GM21526 (cell line): Measurements from ENCODE around the gene NID1.
"Not testable (repeated sequence)": the region's sequence is repeated elsewhere in the genome, so short reads cannot be mapped to it uniquely, and the experiment has no call there.

Experiments used
- ATAC-seq: cut with Tn5 transposase; IDR thresholded peaks from one replicate; pipeline ENCODE4 v1.9.1; 2021; ENCODE audit warnings: moderate library complexity; ENCODE audit not compliant: unreplicated experiment, low FRiP score

Gene NID1

DNA sequence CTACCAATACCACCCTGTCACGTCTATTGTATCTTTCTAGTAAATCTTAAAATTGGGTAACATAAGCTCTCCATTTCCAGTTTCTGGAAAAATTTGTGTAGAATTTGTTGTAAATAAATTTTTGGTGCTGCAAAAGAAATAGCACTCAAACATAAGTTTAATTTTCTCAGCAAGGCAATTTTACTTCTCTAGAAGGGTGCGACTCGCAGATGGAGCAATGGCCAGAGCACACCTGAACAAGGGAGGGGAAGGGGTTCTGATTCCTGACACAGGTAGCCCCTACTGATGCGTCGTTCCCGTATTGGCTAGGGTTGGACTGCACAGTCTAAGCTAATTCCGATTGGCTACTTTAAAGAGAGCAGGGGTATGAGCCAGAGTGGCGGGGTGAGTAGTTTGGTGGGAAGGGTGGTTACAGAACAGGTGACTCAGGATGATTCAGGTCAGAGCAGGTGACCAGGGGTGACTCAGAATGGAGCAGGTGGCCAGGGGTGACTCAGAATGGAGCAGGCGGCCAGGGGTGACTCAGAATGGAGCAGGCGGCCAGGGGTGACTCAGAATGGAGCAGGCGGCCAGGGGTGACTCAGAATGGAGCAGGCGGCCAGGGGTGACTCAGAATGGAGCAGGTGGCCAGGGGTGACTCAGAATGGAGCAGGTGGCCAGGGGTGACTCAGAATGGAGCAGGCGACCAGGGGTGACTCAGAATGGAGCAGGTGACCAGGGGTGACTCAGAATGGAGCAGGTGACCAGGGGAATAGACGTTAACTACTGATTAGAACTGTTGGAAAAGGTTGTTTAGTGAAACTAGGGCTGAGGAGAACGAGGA lies 32.0 kb upstream of the NID1 start:
- not testable (repeated sequence) for ATAC-seq

DNA sequence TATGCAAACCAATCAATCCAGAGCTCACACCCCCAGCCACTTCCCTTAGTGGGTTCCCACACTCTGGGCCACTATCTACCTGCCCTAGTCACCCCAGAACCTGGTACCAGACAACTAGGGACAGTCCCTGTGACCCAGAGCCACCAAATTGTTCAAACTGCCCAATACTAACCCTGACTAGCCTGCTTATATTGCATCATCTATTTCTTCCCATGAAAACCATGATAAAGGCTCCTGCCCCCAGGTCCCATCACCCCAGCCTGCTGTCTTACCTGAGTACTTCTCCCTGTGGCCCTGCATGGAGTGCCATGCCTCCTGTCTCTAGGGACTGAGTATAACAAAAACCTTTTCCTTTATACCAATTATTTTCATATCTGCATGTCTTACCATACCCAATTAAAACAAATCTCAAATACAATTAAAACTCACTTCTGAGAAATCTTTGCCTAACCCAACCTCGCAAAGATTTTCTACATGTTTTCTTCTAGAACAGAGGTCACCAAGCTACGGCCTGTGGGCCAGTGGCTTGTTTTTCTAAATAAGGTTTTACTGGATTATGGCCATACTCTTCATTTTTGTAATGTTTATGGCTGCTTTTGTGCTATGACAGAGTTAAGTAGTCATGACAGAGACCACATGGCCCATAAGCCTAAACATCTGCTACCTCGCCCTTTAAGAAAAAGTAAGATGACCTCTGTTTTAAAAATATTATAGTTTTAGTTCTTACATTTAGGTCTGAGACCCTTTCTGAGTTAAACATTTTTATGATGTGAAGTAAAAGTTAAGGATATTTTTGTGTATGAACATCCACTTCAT lies 31.0 kb upstream of the NID1 start:
- no peak for ATAC-seq

DNA sequence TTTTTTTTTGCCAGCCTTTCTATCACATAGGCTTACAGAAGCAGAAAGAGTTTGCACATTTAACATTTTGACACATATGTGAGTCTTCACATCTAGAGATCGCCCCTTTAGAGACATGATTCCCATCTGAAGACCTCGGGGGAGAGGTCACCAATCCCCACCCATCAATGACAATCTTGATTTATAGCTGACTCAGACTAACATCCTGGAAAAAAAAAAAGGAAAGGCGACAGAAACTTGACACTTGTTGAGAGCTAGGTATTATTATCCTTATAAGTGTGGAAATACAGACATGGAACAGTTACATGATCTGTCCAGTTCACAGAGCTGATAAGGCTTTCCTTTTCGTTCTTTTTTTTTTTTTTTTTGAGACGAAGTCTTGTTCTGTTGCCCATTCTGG lies 28.0 kb upstream of the NID1 start:
- no peak for ATAC-seq

DNA sequence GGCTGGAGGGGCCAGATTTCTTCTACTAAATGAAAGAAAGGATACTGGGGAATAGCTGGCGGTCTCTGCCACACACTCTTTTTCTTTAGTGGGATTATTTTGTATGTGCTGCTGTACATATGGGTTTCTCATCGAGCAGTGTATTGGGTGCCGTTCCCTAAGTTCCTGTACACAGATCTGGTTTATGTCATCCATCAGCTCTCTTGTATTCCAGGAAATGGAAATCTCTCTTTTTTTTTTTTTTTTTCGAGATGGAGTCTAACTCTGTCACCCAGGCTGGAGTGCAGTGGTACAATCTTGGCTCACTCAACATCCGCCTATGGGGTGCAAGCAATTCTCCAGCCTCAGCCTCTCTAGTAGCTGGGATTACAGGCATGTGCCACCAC lies 27.0 kb upstream of the NID1 start:
- no peak for ATAC-seq

DNA sequence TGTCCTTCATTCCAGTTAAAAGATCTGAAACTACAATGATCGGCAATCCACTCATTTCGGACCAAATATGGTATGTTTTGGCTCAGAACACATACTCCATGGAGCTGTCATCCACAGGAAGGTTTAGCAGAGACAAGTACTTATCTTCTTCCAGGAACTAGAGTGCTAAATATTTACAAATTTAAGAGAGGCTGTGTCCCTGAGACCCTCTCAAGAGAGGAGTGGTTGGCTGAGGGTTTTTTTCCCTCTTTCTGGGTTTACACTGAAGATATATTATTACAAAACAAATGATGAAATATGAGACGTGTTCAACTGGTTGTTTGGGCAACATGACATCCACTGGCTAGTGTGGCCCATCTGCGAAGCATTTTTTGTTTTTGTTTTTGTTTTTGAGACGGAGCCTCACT lies 25.9 kb upstream of the NID1 start:
- no peak for ATAC-seq

DNA sequence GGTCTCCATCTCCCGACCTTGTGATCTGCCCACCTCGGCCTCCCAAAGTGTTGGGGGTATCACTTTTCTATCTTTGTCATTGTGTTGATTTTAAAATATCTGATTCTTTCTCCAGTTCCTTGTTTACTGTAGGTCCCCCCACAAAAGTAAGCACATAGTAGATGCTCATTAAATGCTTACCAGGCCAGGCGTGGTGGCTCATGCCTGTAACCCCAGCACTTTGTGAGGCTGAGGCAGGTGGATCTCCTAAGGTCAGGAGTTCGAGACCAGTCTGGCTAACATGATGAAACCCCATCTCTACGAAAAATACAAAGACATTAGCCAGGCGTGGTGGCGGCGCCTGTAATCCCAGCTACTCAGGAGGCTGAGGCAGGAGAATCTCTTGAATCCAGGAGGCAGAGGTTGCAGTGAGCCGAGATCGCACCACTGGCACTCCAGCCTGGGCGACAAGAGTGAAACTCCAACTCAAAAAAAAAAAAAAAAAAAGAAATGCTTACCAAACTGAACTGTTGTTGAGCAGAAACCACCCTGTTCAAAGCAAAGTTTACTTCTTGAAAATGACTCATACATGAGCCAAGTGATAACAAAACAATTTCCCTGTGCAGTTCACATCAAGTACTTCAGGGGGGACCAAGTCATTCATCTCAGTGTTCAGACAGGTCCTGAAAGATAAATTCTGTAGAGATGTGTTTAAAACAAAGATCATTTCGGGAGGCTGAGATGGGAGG lies 24.3 kb upstream of the NID1 start:
- no peak for ATAC-seq

DNA sequence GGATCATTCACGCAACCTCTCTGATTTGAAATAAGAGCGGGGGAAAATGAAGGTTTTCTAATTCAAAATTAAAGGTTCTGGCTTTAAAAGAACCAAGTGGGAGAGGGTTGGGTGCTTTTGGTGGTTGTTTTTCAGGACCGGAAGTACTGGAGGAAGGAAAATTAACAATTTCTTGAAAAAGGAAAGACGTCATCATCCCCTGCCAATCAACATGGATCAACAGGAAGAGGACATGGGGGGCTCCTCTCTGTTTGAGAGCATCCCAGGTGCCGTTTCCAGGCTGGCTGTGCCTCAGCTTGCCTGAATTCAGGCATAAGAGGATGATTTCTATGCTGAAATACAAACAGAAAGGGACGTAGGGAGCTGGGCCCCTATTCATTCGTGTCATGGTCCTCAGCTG lies 21.6 kb upstream of the NID1 start:
- no peak for ATAC-seq

DNA sequence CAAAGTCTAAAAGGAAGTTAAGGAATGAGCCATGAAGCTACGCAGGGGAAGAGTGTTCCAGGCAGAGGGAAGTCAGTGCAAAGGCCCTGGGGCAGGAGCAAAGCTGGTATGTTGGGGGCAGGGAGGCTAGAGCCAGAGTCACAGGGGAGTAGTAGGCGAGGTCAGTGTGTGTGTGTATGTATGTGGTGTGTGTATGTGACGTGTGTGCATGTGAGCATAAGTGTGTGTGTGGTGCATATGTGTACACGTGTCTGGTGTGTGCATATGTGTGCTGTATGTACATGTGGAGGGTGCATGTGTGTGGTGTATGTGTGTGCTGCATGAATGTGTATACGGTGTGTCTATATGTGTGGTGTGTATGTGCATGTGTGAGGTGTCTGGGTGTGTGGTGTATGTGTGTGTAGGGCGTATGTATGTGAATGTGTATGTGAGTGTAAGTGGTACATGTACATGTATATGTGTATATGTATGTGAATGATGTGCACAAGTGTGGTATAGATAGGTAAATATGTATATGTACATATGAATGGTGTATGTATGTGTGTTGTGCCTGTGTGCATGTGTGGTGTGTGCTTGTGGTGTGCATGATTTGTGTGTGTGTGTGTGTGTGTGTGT lies 20.8 kb upstream of the NID1 start:
- no peak for ATAC-seq

DNA sequence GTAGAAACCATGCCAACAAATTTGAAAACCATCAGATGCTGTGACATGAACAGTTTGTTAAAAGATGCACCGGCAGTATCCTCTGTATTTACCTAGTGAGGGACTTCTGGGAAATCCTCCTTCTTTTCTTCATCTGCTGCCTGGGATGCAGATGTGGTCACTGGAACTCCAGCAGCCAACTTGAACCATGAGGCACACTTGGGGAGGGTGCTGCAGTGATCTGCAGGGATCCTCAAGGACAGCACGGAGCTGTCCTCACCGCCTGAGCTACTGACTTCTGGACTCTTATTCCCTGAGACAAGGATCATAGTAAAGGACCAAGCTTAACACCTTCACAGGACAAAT lies 19.5 kb upstream of the NID1 start:
- no peak for ATAC-seq

DNA sequence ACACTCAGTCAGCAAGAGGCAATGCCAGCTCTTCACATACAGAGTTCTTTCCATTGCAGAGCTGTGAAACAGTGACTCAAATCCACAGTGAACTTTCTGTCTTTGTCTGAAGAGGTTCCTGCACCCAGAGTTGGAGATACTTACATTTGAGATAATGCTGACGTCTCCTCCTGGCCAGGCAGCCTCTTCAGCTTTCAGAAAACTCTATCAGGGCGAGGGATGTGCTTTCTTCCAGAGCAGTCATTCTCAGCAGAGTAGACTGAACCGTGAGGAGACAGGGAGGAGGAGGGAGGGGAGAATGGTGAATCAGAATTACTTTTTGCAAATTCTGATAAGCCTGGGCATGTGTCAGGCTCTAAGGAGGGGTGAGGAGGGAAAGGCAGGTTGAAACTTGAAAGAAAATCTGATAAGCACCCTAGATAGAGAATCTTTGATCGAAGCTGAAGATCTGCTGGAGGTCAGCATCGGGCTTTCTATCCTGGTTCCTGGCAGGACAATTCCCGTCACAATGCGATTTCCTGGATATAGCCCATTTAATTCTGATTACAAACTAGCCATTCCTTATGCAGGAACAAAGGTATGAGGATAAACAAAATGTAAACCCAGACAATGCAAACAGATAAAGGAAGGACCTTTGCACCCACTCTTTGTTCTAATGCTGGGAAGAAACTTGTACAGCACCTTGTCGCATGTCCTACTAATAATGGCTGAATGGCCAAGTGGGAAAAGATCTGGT lies 18.9 kb upstream of the NID1 start:
- no peak for ATAC-seq

DNA sequence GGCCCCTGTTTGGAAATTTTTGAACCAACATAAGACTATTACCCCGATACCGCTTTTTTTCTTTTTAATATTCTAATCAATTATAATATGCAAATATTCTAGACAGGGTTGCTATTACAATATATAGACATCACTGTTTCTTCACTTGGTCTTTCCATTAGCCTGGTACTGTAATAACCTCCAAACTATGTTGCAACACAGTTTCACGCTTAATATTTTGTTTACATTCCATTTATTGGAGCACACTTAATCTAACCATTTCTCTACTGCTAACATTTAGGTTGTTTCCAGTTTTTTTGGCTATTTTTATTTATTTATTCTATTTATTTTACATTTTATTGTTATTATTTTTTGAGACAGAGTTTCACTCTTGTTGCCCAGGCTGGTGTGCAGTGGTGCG lies 17.6 kb upstream of the NID1 start:
- ATAC-seq: no peak

DNA sequence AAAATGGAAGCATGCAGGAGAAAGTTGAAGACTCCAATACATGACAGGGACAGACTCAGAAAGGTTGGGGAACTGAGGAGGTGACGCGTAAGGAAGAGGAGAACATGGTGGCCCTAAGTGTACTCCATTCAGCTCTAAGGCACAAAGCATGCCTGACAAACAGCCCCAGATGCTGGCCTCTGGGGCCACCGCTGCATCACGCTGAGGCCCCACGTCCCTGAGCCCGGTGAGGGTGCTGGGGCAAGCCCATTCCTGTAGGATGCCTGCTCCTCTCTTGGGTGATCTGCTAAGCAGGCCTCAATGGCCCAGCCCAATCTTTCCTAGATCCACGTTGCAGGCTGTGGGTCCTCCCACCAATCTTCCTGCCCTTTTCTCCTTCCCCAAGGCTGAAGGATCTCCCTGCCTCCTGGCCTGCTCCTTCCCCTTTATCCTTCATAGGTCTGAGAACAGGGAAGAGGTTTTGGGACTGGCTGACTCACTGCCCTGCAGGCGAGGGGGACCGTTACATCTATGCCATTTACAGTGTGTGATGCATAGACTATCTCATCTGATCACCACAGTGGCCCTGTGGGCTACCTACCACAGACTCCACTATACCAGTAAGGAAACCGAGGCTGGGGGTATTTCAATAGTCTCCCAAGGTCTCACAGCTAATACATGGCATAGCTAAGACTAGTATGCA lies 16.8 kb upstream of the NID1 start:
- no peak for ATAC-seq

DNA sequence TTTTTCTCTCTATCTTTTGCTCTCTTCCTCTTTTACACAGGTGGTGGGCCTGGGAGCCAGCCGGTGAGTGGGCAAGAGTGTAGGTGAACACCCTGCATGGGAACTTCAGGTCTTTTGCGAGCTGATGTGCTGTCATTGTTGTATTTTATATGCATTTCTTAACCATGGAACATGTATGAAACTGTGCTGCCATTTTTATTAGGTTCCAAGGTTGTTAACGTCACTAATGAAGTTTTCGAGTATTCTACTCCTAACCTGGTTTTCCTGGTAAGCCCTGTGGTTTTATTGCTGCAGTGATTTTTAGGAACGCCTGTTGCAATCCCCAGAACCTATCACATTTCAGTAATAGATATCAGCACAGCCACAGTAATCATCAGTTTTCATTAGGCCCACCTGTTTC lies 14.8 kb upstream of the NID1 start:
- ATAC-seq: no peak

DNA sequence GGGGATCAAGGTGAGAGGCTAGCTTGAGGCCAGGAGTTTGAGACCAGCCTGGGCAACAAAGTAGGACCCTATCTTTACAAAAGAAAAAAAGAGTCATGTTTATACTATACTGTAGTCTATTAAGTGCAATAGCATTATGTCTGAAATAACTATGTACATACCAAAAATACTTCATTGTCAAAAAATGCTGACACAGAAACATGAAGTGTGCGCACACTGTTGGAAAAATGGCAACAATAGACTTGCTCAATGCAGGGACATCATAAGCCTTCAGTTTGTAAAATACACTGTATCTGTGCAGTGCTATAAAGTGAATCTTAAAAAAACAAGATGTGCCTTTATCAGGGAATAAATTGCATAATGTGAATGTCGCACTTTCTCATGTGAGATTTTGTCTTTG lies 14.1 kb upstream of the NID1 start:
- ATAC-seq: no peak

DNA sequence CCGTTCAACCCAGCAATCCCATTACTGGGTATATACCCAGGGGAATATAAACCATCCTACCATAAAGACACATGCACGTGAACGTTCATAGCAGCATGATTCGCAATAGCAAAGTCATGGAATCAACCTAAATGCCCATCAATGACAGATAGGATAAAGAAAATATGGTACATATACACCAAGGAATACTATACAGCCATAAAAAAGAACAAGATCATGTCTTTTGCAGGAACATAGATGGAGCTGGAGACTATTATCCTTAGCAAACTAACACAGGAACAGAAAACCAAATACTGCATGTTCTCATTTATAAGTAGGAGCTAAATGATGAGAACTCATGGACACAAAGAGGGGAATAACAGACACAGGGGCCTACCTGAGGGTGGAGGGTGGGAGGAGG lies 13.2 kb upstream of the NID1 start:
- not testable (repeated sequence) for ATAC-seq

DNA sequence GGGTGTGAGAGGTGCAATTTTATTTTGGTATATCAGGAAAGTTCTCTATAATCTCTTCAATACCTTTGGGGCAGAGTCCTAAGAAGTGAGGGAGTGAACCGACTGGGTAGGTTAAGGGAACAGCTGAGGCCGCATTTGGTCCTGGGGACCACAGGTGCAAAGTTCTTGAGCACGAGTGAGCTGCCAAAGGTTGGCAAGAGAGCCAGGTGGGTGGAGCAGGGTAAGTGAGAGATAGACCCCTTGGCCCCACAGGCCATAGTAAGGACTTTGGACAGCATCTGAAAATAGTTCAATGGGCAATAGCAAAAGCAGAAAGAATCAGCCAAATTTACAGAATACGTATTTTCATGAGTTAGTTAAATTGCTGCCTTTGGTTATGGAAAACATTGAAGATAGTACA lies 11.0 kb upstream of the NID1 start:
- no peak for ATAC-seq

DNA sequence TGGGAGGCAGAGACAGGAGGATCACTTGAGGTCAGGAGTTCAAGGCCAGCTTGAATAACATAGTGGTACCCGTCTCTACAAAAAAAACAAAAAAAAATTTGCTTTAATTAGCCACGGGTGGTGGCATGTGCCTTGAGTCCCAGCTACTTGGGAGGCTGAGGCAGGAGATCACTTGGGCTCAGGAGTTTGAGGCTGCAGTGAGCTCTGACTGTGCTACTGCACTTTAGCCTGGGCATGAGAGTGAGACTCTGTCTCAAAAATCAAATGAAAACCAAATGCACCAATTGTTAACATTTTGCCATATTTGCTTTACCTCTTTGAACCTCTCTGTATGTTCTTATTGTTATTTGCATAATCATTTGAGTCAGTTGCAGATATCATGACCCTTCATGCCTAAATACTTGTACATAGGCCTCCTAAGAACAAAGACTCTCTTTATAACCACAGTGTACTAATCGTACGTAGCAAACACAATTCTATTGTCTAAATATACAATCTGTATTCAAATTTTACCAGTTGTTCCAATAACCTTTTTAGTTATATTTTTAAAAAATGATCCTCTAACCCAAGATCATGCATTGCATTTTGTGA lies 8.5 kb upstream of the NID1 start:
- no peak for ATAC-seq

DNA sequence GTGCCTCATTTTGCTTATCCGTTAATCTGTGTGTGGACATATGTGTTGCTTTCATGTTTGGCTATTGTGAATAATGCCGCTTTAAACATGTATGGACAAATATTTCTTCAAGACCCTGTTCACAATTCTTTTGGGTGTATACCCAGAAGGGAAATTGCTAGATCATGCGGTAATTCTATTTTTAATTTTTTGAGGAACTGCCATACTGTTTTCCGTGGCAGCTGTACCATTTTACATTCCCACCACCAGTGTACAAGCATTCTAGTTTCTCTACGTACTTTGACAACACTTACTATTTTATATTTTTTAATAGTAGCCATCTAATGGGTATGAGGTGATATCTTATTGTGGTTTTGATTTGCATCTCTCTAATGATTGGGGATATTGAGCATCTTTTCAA lies 7.1 kb upstream of the NID1 start:
- no peak for ATAC-seq

DNA sequence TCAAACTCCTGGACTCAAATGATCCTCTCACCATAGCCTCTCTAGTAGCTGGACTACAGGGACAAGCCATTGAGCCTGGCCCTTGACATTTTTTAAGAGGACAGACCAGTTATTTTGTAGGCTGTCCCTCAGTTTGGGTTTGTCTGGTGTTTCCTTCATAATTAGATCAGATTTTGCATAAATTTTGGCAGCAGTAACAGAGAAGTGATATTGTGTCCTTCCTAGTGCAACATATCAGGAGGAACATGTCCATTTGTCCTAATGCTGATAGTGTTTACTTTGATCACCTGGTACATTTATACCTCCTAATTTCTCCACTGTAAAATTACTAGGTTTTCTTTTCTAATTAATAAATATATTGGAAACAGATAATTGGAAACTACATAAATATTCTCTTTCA lies 5.9 kb upstream of the NID1 start:
- ATAC-seq: no peak
